Esophagus muscularis mucosa (tissue), 4 donors: Measurements from ENCODE around the gene NPY5R. TPM values are rescaled to one million over a fixed set of nuclear protein-coding genes. Genes with fewer than 3 reads are reported as not detected.

Source experiments
- DNase-seq: peaks from one replicate; pipeline ENCODE4 v3.0.0-alpha.2; 2017; ENCODE audit errors: extremely low spot score
- H3K27ac ChIP-seq, 4 donors: fragments of 200-600 bp; sonication (generic); replicated peaks in 1 of 4; 1 replicate in 3 of 4; 2 replicates in 1 of 4; pipeline ENCODE4 v1.5.1; 2016 to 2019; ENCODE audit warnings: mild to moderate bottlenecking in 1 of 4
- H3K27me3 ChIP-seq, 4 donors: fragments of 200-600 bp; sonication (generic); one replicate each; pipeline versions ENCODE4 v1.5.1 to v1.6.0; 2016 to 2019
- H3K36me3 ChIP-seq, 4 donors: fragments of 200-600 bp; sonication (generic); one replicate each; pipeline ENCODE4 v1.5.1; 2016 to 2019
- H3K4me1 ChIP-seq, 4 donors: fragments of 200-600 bp; sonication (generic); one replicate each; pipeline ENCODE4 v1.5.1; 2016 to 2019
- H3K4me3 ChIP-seq, 4 donors: fragments of 200-600 bp; sonication (generic); 1 replicate in 2 of 4; 2 replicates in 2 of 4; pipeline ENCODE4 v1.5.1; 2016 to 2019; ENCODE audit warnings: mild to moderate bottlenecking in 4 of 4, moderate library complexity in 1 of 4
- H3K9me3 ChIP-seq, 4 donors: fragments of 200-600 bp; sonication (generic); 1 replicate in 3 of 4; 2 replicates in 1 of 4; pipeline ENCODE4 v1.5.1; 2016 to 2019
- EP300 ChIP-seq: sonication (generic); formaldehyde crosslinking; IDR thresholded peaks from one replicate; pipeline ENCODE4 v1.6.1; 2017; ENCODE audit warnings: antibody characterized with exemption
- POLR2A ChIP-seq: fragments of 450-650 bp; IDR thresholded peaks from one replicate; pipeline ENCODE4 v1.6.1; 2017; ENCODE audit warnings: antibody characterized with exemption, moderate library complexity, mild to moderate bottlenecking, low read depth
- POLR2AphosphoS5 ChIP-seq, 2 donors: sonication (generic); formaldehyde crosslinking; IDR thresholded peaks; one replicate each; pipeline ENCODE4 v1.6.1; 2017; ENCODE audit warnings: antibody characterized with exemption in 2 of 2
- WGBS: methylation state at CpG from one replicate; pipeline ENCODE4 v1.1.5; 2018; 5-methylcytosine and 5-hydroxymethylcytosine counted together
- intact Hi-C: fragments of 100-400 bp; cut with DNase I; formaldehyde crosslinking; loops from one replicate; pipeline ENCODE4 v1.15.1; 2023
- total RNA-seq, 4 donors: library from RNA; depleted of rRNA; stranded (reverse); fragments of >200 nt; gene quantifications; one replicate each; pipeline versions ENCODE4 v1.1.0 to v1.2.1, GENCODE V29; 2016
- TF ChIP-seq, protein P1 (sequence below), 3 experiments: fragments of 200-600 bp in 2 of 3; fragments of 450-650 bp in 1 of 3; sonication (generic) in 2 of 3; IDR thresholded peaks; one replicate each; pipeline ENCODE4 v1.5.1; 2017 to 2019; ENCODE audit warnings: antibody characterized with exemption in 3 of 3, mild to moderate bottlenecking in 2 of 3, moderate library complexity in 1 of 3

The NPY5R gene
- total RNA-seq, 4 donors from 2014 or later = 0.34 to 0.83 (median 0.39) TPM; not detected in 1

DNA sequence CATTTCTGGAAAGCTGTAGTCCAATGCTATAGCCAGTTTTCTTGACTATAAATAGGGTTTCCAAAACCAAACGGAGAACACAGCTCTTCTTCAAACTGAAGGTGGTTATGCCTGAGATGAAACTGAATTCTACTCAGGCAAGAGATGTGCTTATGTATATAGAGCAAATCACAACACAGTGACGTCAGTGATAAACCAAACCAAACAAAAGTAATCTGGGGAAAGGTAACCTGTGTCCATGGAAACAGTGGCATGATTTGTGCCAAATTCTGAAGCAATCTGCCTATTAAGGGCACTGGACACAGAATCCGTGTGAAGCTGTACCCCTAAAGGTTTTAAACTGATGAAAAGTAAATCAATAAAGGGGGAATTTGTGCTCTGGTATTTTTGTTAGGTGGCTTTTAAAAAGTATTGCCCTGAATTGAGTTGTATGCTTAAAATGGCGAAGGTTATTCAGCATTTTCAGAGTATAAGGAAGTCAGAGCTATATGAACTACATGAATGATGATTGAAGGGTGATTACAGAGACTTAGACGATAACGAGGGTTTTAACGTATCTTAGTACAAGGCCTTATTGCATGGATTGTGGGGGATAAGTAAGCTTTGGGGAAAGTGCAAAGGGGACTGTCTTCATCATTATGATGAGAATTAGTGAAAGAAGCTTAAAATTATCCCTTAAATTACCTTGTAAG, 38.6 kb downstream of the NPY5R start:
- no peak overlapping the region for H3K4me3 ChIP-seq
- intact Hi-C loops = no loop called here
- H3K4me1 ChIP-seq = no peaks in the 10 kb centered on the region
- no peaks in the 10 kb centered on the region for H3K36me3 ChIP-seq
- TF ChIP-seq POLR2AphosphoS5 (IDR thresholded peaks at IDR 0.05) = no peak
- TF ChIP-seq EP300 = no peak
- TF ChIP-seq, protein P1, sequence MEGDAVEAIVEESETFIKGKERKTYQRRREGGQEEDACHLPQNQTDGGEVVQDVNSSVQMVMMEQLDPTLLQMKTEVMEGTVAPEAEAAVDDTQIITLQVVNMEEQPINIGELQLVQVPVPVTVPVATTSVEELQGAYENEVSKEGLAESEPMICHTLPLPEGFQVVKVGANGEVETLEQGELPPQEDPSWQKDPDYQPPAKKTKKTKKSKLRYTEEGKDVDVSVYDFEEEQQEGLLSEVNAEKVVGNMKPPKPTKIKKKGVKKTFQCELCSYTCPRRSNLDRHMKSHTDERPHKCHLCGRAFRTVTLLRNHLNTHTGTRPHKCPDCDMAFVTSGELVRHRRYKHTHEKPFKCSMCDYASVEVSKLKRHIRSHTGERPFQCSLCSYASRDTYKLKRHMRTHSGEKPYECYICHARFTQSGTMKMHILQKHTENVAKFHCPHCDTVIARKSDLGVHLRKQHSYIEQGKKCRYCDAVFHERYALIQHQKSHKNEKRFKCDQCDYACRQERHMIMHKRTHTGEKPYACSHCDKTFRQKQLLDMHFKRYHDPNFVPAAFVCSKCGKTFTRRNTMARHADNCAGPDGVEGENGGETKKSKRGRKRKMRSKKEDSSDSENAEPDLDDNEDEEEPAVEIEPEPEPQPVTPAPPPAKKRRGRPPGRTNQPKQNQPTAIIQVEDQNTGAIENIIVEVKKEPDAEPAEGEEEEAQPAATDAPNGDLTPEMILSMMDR (IDR thresholded peaks at IDR 0.05) = no peak
- no peak for TF ChIP-seq POLR2A
- DNase-seq = no peak
- H3K27me3 ChIP-seq = no peaks in the 10 kb centered on the region
- WGBS = 82% methylated on average over 7 of the region's 7 CpGs
- no peaks in the 10 kb centered on the region for H3K9me3 ChIP-seq
- H3K27ac ChIP-seq = no peak overlapping the region

DNA sequence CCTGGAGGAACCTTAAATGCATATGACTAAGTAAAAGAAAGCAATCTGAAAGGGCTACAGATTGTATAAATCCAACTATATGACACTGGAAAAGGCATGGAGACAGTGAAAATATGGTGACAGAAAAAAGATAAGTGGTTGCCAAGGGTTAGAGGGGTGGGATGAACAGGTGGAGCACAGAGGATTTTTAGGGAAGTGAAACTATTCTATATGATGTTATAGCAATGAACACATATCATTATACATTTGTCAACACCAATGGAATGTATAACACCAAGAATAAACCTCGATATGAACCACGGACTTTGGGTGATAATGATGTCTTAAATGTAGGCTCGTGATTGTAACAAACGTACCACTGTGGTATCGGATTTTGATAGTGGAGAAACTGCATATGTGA, 40.7 kb downstream of the NPY5R start:
- H3K36me3 ChIP-seq = no peaks in the 10 kb centered on the region
- no peaks in the 10 kb centered on the region for H3K4me1 ChIP-seq
- H3K27ac ChIP-seq = no peak overlapping the region
- 84% methylated on average over 5 of the region's 5 CpGs for WGBS
- no peak for TF ChIP-seq POLR2A
- no peak for TF ChIP-seq EP300
- TF ChIP-seq POLR2AphosphoS5 (IDR thresholded peaks at IDR 0.05) = no peak
- TF ChIP-seq, protein P1 (IDR thresholded peaks at IDR 0.05) = no peak
- no peak for DNase-seq
- intact Hi-C loops = no loop called here
- no peaks in the 10 kb centered on the region for H3K27me3 ChIP-seq
- H3K9me3 ChIP-seq = no peaks in the 10 kb centered on the region
- no peak overlapping the region for H3K4me3 ChIP-seq

- Histone ChIP-seq H3K4me3 (no peak overlapping the region), H3K9me3 (no peaks in the 10 kb centered on the region), H3K36me3 (no peaks in the 10 kb centered on the region), H3K27ac (no peak overlapping the region), H3K4me1 (no peaks in the 10 kb centered on the region), H3K27me3 (no peaks in the 10 kb centered on the region)
- DNase-seq = no peak
- TF ChIP-seq EP300 = no peak
- intact Hi-C loops = no loop called here
These were observed 41.2 kb downstream of the NPY5R start for GRCh38 chr4:163384926-163385325.

- Histone ChIP-seq H3K27ac (no peak overlapping the region), H3K4me1 (no peaks in the 10 kb centered on the region), H3K4me3 (no peak overlapping the region), H3K9me3 (no peaks in the 10 kb centered on the region), H3K27me3 (no peaks in the 10 kb centered on the region), H3K36me3 (no peaks in the 10 kb centered on the region)
- no peak for DNase-seq
- WGBS = 87% methylated on average over 4 of the region's 4 CpGs
- TF ChIP-seq POLR2A = no peak
- TF ChIP-seq EP300 = no peak
- TF ChIP-seq, protein P1 (IDR thresholded peaks at IDR 0.05) = no peak
- no peak for TF ChIP-seq POLR2AphosphoS5 (IDR thresholded peaks at IDR 0.05)
- intact Hi-C loops = no loop called here
These were observed 41.8 kb downstream of the NPY5R start for GRCh38 chr4:163385466-163385865.

DNA sequence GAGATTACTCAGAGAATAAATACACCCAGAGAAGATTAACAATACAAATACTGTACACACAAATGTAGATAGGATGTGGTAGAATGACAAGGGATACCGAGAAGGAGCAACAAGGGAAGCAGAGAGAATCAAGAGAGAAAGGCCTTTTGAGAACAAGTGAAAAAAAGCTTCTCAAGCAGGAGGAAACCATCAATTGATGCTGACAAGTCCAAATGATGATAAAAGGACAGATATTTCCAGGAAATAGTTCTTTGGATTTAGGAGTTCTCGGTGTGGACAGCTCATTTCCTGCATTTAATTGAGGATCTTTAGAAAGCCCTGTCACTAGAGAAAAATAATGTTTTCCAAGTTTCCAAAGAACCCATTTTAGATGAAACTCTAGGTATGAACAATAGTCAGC, 48.1 kb downstream of the NPY5R start:
- Histone ChIP-seq H3K27me3 (no peaks in the 10 kb centered on the region), H3K4me3 (no peak overlapping the region), H3K4me1 (no peaks in the 10 kb centered on the region), H3K36me3 (no peaks in the 10 kb centered on the region), H3K27ac (no peak overlapping the region), H3K9me3 (no peaks in the 10 kb centered on the region)
- intact Hi-C loops = no loop called here
- WGBS = 36% methylated on average over 2 of the region's 2 CpGs
- TF ChIP-seq POLR2AphosphoS5 (IDR thresholded peaks at IDR 0.05) (no peak), EP300 (no peak), POLR2A (no peak)
- TF ChIP-seq, protein P1 (IDR thresholded peaks at IDR 0.05) = no peak
- no peak for DNase-seq
